Measurements from ENCODE around the gene DHRS2. TPM values are rescaled to one million over a fixed set of nuclear protein-coding genes. Genes with fewer than 3 reads are reported as not detected.

The DHRS2 gene
- total and polyA plus RNA-seq, 2 of the 4 experiments (the other 2 are of a cell fraction) = 0.12 to 0.18 TPM

DNA sequence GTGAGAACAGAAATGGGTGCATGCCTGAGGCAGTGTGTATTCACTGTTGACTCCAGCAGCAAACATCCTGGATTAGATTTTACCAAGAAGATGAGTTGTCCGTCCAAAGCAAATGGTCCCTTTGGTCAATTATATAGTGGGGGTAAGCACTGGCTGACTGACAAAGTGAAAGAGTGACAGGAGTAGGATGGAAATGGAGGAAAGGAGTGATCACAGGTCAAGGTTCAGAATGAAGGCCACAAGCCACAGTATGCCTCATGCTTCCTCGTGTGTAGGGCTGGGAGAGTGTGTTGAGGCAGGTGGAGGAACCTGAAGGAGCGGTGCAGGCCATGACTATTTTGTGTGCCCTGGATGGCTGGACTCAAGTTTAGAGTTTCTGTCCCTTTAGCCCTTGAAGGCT is 14.3 kb downstream of the DHRS2 start:
- Histone ChIP-seq H2BK120ac (ENCODE audit: low read depth, low read length) (no peak overlapping the region), H3K4ac (ENCODE audit: low read depth, low read length) (no peak overlapping the region), H4K91ac (ENCODE audit: insufficient read depth, low read depth, low read length) (no peak overlapping the region), H3K14ac (replicated peaks; ENCODE audit: low read depth, low read length) (no peak overlapping the region), H3K56ac (ENCODE audit: extremely low read depth, insufficient read depth, low read length) (no peak overlapping the region), H3K4me2 (ENCODE audit: low read depth, low read length) (no peak overlapping the region), H3K18ac (ENCODE audit: low read depth, low read length) (no peak overlapping the region), H4K8ac (ENCODE audit: low read depth in 2 of 2, low read length in 2 of 2) (no peak overlapping the region), H2BK20ac (ENCODE audit: low read depth, low read length) (no peak overlapping the region), H3K9me1 (ENCODE audit: insufficient read depth, low read length) (no peaks in the 10 kb centered on the region), H3K23ac (ENCODE audit: low read depth, low read length) (no peak overlapping the region), H2AK9ac (replicated peaks; ENCODE audit: low read depth, low read length, poor library complexity) (no peak overlapping the region), H3K4me1 (ENCODE audit: control insufficient read depth, insufficient read depth, low read length) (no peaks in the 10 kb centered on the region), H3K27ac (ENCODE audit: insufficient read depth, low read length) (no peak overlapping the region), H3K9ac (ENCODE audit: low read depth, low read length) (no peak overlapping the region), H4K20me1 (ENCODE audit: insufficient read depth, low read length) (no peaks in the 10 kb centered on the region), H4K5ac (ENCODE audit: low read depth, low read length) (no peak overlapping the region), H3K9me3 (ENCODE audit: control insufficient read depth, insufficient read depth, low read length) (no peaks in the 10 kb centered on the region), H2BK15ac (ENCODE audit: low read depth, low read length) (no peak overlapping the region), H2BK5ac (ENCODE audit: low read depth, low read length, poor library complexity, severe bottlenecking) (no peak overlapping the region), H3K27me3 (ENCODE audit: control insufficient read depth, insufficient read depth, low read length) (peaks cover 3% of the 10 kb centered on the region), H2AFZ (replicated peaks; ENCODE audit: low read length, poor library complexity) (no peak overlapping the region), H3K4me3 (ENCODE audit: insufficient read depth, low read depth, low read length) (no peak overlapping the region), H2AK5ac (ENCODE audit: low read depth, low read length) (no peak overlapping the region), H3K36me3 (ENCODE audit: control insufficient read depth, insufficient read depth, low read length) (no peaks in the 10 kb centered on the region), H3K79me1 (ENCODE audit: low read depth in 1 of 2, low read length in 2 of 2) (no peaks in the 10 kb centered on the region)
- WGBS, 2 experiments (ENCODE audit: extremely low coverage in 2 of 2, insufficient read length in 1 of 2) = no CpG with 5 or more reads among the region's 3 CpGs
- in situ Hi-C loops (cut with MboI; ENCODE audit: low sequenced_read_pairs) (loop anchor here (10.0 kb wide), 1 partner anchor 254 kb away; no protein-coding TSS in a partner anchor), dilution Hi-C loops (cut with HindIII; ENCODE audit: low sequenced_read_pairs, unreplicated experiment) (no loop called here), intact Hi-C loops (cut with micrococcal nuclease) (no loop called here)
- BruUV-seq (replicated peaks) = no TSS peak
- ATAC-seq (ENCODE audit: low read depth) (no peak), DNase-seq (no peak)
- no peak for TF ChIP-seq MAFK (IDR thresholded peaks at IDR 0.05; ENCODE audit: low read depth, low read length)
- no peak for TF ChIP-seq CHD1 (IDR thresholded peaks at IDR 0.05; ENCODE audit: low read depth, low read length)
- no peak for TF ChIP-seq RAD21 (IDR thresholded peaks at IDR 0.05; ENCODE audit: low read length)
- no peak for TF ChIP-seq CEBPB (IDR thresholded peaks at IDR 0.05; ENCODE audit: low read depth, low read length)
- TF ChIP-seq MXI1 (IDR thresholded peaks at IDR 0.05; ENCODE audit: borderline replicate concordance, low read depth, low read length) = no peak
- no peak for TF ChIP-seq RCOR1 (IDR thresholded peaks at IDR 0.05; ENCODE audit: insufficient replicate concordance, low read length)
- TF ChIP-seq, protein P1, sequence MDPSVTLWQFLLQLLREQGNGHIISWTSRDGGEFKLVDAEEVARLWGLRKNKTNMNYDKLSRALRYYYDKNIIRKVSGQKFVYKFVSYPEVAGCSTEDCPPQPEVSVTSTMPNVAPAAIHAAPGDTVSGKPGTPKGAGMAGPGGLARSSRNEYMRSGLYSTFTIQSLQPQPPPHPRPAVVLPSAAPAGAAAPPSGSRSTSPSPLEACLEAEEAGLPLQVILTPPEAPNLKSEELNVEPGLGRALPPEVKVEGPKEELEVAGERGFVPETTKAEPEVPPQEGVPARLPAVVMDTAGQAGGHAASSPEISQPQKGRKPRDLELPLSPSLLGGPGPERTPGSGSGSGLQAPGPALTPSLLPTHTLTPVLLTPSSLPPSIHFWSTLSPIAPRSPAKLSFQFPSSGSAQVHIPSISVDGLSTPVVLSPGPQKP (IDR thresholded peaks at IDR 0.05; ENCODE audit: borderline replicate concordance, low read depth, low read length) = no peak
- TF ChIP-seq BHLHE40 (IDR thresholded peaks at IDR 0.05; ENCODE audit: low read depth, low read length) = no peak
- TF ChIP-seq POLR2A (IDR thresholded peaks at IDR 0.05; ENCODE audit: low read depth, low read length) = no peak
- no peak for TF ChIP-seq FOS (IDR thresholded peaks at IDR 0.05; ENCODE audit: low read depth, low read length)
- TF ChIP-seq RFX5 (IDR thresholded peaks at IDR 0.05; ENCODE audit: low read depth, low read length) = no peak
- TF ChIP-seq MAZ (IDR thresholded peaks at IDR 0.05; ENCODE audit: borderline replicate concordance, low read depth, low read length) = no peak
- TF ChIP-seq, protein P2, sequence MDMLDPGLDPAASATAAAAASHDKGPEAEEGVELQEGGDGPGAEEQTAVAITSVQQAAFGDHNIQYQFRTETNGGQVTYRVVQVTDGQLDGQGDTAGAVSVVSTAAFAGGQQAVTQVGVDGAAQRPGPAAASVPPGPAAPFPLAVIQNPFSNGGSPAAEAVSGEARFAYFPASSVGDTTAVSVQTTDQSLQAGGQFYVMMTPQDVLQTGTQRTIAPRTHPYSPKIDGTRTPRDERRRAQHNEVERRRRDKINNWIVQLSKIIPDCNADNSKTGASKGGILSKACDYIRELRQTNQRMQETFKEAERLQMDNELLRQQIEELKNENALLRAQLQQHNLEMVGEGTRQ (IDR thresholded peaks at IDR 0.05; ENCODE audit: low read depth, low read length) = no peak
- no peak for TF ChIP-seq SMC3 (IDR thresholded peaks at IDR 0.05; ENCODE audit: low read depth, low read length)
- TF ChIP-seq NFE2L2 (IDR thresholded peaks at IDR 0.05; ENCODE audit: low read depth, low read length) = no peak
- TF ChIP-seq, protein P3, sequence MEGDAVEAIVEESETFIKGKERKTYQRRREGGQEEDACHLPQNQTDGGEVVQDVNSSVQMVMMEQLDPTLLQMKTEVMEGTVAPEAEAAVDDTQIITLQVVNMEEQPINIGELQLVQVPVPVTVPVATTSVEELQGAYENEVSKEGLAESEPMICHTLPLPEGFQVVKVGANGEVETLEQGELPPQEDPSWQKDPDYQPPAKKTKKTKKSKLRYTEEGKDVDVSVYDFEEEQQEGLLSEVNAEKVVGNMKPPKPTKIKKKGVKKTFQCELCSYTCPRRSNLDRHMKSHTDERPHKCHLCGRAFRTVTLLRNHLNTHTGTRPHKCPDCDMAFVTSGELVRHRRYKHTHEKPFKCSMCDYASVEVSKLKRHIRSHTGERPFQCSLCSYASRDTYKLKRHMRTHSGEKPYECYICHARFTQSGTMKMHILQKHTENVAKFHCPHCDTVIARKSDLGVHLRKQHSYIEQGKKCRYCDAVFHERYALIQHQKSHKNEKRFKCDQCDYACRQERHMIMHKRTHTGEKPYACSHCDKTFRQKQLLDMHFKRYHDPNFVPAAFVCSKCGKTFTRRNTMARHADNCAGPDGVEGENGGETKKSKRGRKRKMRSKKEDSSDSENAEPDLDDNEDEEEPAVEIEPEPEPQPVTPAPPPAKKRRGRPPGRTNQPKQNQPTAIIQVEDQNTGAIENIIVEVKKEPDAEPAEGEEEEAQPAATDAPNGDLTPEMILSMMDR (conservative IDR thresholded peaks at IDR 0.05; ENCODE audit: low read depth, low read length) = no peak
- ChIA-PET POLR2A (ENCODE audit: unreplicated experiment) (no interaction called here), CTCF (no interaction called here)
